Spleen (tissue), 11 donors: ENCODE results near the gene GNAT3. TPM values are rescaled to one million over a fixed set of nuclear protein-coding genes. Genes with fewer than 3 reads are reported as not detected.

Source experiments
- DNase-seq: peaks from one replicate; pipeline ENCODE4 v3.0.0-alpha.2; 2020
- H3K27ac ChIP-seq, 8 donors: fragments of 200-600 bp; sonication (generic) in 7 of 8; 1 replicate in 4 of 8; 2 replicates in 4 of 8; pipeline versions ENCODE4 v1.5.0 to v1.8.0; 2016 to 2021; ENCODE audit warnings: inconsistent platforms in 4 of 8, mild to moderate bottlenecking in 4 of 8, moderate library complexity in 1 of 8
- H3K27me3 ChIP-seq, 7 donors: fragments of 200-600 bp; sonication (generic) in 6 of 7; replicated peaks in 1 of 7; 1 replicate in 4 of 7; 2 replicates in 3 of 7; pipeline versions ENCODE4 v1.5.0 to v1.8.0; 2016 to 2021; ENCODE audit warnings: inconsistent platforms in 3 of 7, mild to moderate bottlenecking in 1 of 7
- H3K36me3 ChIP-seq, 6 donors: fragments of 200-600 bp; sonication (generic) in 5 of 6; 1 replicate in 4 of 6; 2 replicates in 2 of 6; pipeline versions ENCODE4 v1.5.0 to v1.8.0; 2016 to 2021; ENCODE audit warnings: inconsistent platforms in 2 of 6
- H3K4me1 ChIP-seq, 6 donors: fragments of 200-600 bp; sonication (generic) in 5 of 6; 1 replicate in 3 of 6; 2 replicates in 3 of 6; pipeline versions ENCODE4 v1.5.0 to v1.8.0; 2016 to 2021; ENCODE audit warnings: inconsistent platforms in 3 of 6
- H3K4me3 ChIP-seq, 8 donors: fragments of 200-600 bp; sonication (generic) in 7 of 8; 1 replicate in 4 of 8; 2 replicates in 4 of 8; pipeline versions ENCODE4 v1.5.0 to v1.8.0; 2016 to 2021; ENCODE audit warnings: inconsistent platforms in 4 of 8, mild to moderate bottlenecking in 4 of 8, moderate library complexity in 2 of 8
- H3K9me3 ChIP-seq, 8 donors: fragments of 200-600 bp; sonication (generic) in 7 of 8; 1 replicate in 4 of 8; 2 replicates in 4 of 8; pipeline versions ENCODE4 v1.5.0 to v1.8.0; 2016 to 2021; ENCODE audit warnings: inconsistent platforms in 4 of 8
- POLR2A ChIP-seq, 3 donors: fragments of 450-650 bp; IDR thresholded peaks; one replicate each; pipeline ENCODE4 v1.5.1; 2017; ENCODE audit warnings: antibody characterized with exemption in 3 of 3, mild to moderate bottlenecking in 1 of 3
- POLR2AphosphoS5 ChIP-seq, 3 donors: sonication (generic); formaldehyde crosslinking; IDR thresholded peaks; one replicate each; pipeline ENCODE4 v1.5.1; 2017; ENCODE audit warnings: antibody characterized with exemption in 3 of 3
- WGBS, 5 donors: extraction: QIAGEN DNeasy Blood & Tissue Kit in 3 of 5; methylation state at CpG; one replicate each; pipeline versions ENCODE4 v1.1.5 to v1.1.7; 2013 to 2018; 5-methylcytosine and 5-hydroxymethylcytosine counted together
- intact Hi-C: fragments of 100-400 bp; cut with DNase I; formaldehyde crosslinking; loops from one replicate; pipeline ENCODE4 v1.15.0; 2023; ENCODE audit warnings: low total_unique reads
- polyA plus RNA-seq, 3 donors: library from polyadenylated mRNA; stranded (reverse); fragments of 200-250 nt; gene quantifications; one replicate each; pipeline ENCODE4 v1.2.1, GENCODE V29; 2013
- total RNA-seq, 7 donors: library from RNA; depleted of rRNA in 3 of 7; stranded (reverse); fragments of >200 nt in 3 of 7; fragmentation: NEBNext Ultra II Directional in 4 of 7; extraction: Animal tissue kit (Norgen Biotek cat#: 25700) in 4 of 7; gene quantifications; one replicate each; pipeline versions ENCODE4 v1.1.0 to v1.2.1, GENCODE V29; 2016 to 2021
- TF ChIP-seq, protein P1 (sequence below), 11 experiments: fragments of 200-600 bp in 7 of 11; fragments of 450-650 bp in 4 of 11; sonication (generic) in 4 of 11; IDR thresholded peaks in 8 of 11; conservative IDR thresholded peaks in 3 of 11; 1 replicate in 7 of 11; 2 replicates in 4 of 11; pipeline versions ENCODE4 v1.4.0 to v1.8.0; 2016 to 2021; ENCODE audit warnings: antibody characterized with exemption in 11 of 11, inconsistent platforms in 4 of 11, mild to moderate bottlenecking in 1 of 11
- donor health status: healthy with polysubstance abuse.
- donor health status: DM: no; HTN: no; CAD: no; lungs with moderate emphysema.
- donor health status: DM: no; HTN: no; CAD: no.
- donor health status: Bipolar disorder and iron deficiency.
- donor health status: healthy.
- donor health status: DM: no; HTN: no; CAD: no.
- donor health status: DM: yes; HTN: yes; CAD: no.

The GNAT3 gene
- total and polyA plus RNA-seq, 10 donors, result not detected

DNA sequence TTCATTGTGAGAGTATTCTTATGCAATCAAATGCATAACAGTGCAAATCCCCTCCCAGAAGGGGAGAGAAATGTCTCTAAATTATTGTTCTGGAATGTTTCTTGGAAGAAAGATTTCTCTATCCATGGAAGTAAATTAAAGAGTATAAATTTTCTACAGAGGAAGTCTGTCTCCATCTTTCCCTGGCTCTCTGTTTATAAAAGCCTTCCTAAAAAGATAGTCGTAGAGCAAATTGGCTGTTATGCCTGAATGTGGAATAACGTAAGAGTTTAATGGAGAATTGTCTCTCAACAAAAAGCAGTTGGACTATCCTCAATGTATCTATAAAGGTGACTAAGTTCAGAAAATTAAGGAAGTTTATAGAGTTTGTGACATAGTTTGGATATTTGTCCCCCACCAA lies 76.3 kb downstream of the GNAT3 start:
- Histone ChIP-seq H3K27me3 (no peaks in the 10 kb centered on the region), H3K9me3 (peaks cover 0 to 7% (median 0%) of the 10 kb centered on the region in 8 donors), H3K36me3 (no peaks in the 10 kb centered on the region), H3K4me1 (peaks cover 0 to 9% (median 3%) of the 10 kb centered on the region in 6 donors), H3K4me3 (no peak overlapping the region), H3K27ac (no peak overlapping the region)
- TF ChIP-seq POLR2AphosphoS5 (IDR thresholded peaks at IDR 0.05) (no peak), POLR2A (IDR thresholded peaks at IDR 0.05) (no peak)
- TF ChIP-seq, protein P1, sequence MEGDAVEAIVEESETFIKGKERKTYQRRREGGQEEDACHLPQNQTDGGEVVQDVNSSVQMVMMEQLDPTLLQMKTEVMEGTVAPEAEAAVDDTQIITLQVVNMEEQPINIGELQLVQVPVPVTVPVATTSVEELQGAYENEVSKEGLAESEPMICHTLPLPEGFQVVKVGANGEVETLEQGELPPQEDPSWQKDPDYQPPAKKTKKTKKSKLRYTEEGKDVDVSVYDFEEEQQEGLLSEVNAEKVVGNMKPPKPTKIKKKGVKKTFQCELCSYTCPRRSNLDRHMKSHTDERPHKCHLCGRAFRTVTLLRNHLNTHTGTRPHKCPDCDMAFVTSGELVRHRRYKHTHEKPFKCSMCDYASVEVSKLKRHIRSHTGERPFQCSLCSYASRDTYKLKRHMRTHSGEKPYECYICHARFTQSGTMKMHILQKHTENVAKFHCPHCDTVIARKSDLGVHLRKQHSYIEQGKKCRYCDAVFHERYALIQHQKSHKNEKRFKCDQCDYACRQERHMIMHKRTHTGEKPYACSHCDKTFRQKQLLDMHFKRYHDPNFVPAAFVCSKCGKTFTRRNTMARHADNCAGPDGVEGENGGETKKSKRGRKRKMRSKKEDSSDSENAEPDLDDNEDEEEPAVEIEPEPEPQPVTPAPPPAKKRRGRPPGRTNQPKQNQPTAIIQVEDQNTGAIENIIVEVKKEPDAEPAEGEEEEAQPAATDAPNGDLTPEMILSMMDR (IDR thresholded peaks at IDR 0.05 in 8 of 11, conservative IDR thresholded peaks at IDR 0.05 in 3 of 11), result no peak
- WGBS, 5 donors, result 91 to 98% (median 94%) methylated on average over 2 of the region's 2 CpGs
- DNase-seq, result no peak
- intact Hi-C loops, result loop anchor here (10.0 kb wide), 1 partner anchor 239 kb away; no protein-coding TSS in a partner anchor

DNA sequence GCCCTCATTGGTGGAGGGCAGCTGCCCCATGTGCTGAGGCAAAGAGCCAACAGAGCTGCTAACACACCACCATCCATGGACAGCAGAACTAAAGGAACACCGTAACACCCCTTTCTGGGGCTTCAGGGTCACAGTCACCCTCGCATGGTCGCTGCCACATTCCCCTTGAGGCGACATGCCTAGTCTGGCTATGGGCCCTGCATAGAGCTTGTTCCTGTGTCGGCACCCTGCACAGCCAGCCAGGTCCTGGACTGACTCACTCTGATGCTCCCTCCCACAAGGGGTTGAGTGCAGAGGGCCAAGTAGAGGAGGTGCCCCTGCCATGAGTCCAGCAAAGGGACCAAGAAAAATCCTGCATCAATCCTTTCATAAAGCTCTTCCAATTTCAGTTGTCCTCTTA lies 77.8 kb downstream of the GNAT3 start:
- Histone ChIP-seq H3K36me3 (no peaks in the 10 kb centered on the region), H3K4me1 (no peaks in the 10 kb centered on the region), H3K4me3 (no peak overlapping the region), H3K27ac (no peak overlapping the region), H3K27me3 (no peaks in the 10 kb centered on the region), H3K9me3 (peaks cover 0 to 7% (median 0%) of the 10 kb centered on the region in 8 donors)
- 81 to 98% (median 97%) methylated on average over 5 of the region's 5 CpGs for WGBS, 5 donors
- intact Hi-C loops, result loop anchor here (10.0 kb wide), 1 partner anchor 241 kb away; no protein-coding TSS in a partner anchor
- no peak for TF ChIP-seq POLR2AphosphoS5 (IDR thresholded peaks at IDR 0.05)
- TF ChIP-seq, protein P1 (IDR thresholded peaks at IDR 0.05 in 8 of 11, conservative IDR thresholded peaks at IDR 0.05 in 3 of 11), result no peak
- TF ChIP-seq POLR2A (IDR thresholded peaks at IDR 0.05), result no peak
- no peak for DNase-seq

DNA sequence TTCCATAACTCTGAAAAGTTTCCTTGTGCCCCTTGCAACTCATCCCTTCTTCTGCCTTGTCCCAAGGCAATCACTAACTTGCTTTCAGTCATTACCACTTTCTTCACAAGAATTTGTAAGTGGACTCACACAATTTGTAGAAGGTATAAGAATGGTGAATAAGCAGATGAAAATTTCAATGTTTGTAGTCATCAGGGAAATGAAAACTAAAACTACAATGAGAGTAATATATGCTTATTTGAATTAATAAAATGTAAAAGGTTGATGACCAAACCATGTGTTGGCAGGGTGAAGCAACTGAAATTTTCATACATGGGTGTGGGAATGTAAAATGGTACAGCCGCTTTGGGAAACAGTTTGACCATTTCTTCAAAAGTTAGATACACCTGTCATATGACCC lies 79.7 kb downstream of the GNAT3 start:
- H3K4me1 ChIP-seq, result peaks cover 0 to 5% (median 0%) of the 10 kb centered on the region in 6 donors
- no peak for TF ChIP-seq POLR2A (IDR thresholded peaks at IDR 0.05)
- TF ChIP-seq, protein P1 (IDR thresholded peaks at IDR 0.05 in 8 of 11, conservative IDR thresholded peaks at IDR 0.05 in 3 of 11), result no peak
- no peak for TF ChIP-seq POLR2AphosphoS5 (IDR thresholded peaks at IDR 0.05)
- no peak overlapping the region for H3K4me3 ChIP-seq
- H3K9me3 ChIP-seq, result peaks cover 0 to 7% (median 0%) of the 10 kb centered on the region in 8 donors
- intact Hi-C loops, result loop anchor here (10.0 kb wide), 1 partner anchor 243 kb away; no protein-coding TSS in a partner anchor
- no peaks in the 10 kb centered on the region for H3K27me3 ChIP-seq
- no peaks in the 10 kb centered on the region for H3K36me3 ChIP-seq
- no peak for DNase-seq
- no peak overlapping the region for H3K27ac ChIP-seq
- WGBS, 5 donors, result 100% methylated on average over 1 of the region's 1 CpG; no CpG with 5 or more reads in 3 of the 5 donors

DNA sequence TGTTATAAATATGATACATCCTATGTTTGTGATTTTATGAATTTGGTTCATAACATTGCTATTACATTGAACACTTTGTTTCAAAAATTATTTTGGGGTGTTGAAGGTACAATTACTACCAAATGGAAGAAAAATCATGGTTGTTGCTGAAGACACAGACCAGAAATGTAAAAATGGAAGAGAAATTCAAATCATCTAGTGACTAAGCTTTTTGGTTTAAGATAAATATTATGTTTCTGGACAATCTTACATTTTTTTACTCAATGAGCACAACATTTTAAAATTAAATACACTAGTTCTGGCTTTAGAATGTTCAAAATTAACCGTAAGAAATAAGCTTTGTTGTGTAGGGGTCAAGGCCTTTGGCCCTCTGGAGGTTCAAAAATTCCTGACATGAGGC lies 82.7 kb downstream of the GNAT3 start:
- Histone ChIP-seq H3K9me3 (no peaks in the 10 kb centered on the region), H3K4me3 (no peak overlapping the region), H3K27me3 (no peaks in the 10 kb centered on the region), H3K27ac (no peak overlapping the region), H3K36me3 (no peaks in the 10 kb centered on the region), H3K4me1 (peaks cover 0 to 5% (median 0%) of the 10 kb centered on the region in 6 donors)
- no peak for DNase-seq
- TF ChIP-seq POLR2A (IDR thresholded peaks at IDR 0.05) (no peak), POLR2AphosphoS5 (IDR thresholded peaks at IDR 0.05) (no peak)
- TF ChIP-seq, protein P1 (IDR thresholded peaks at IDR 0.05 in 8 of 11, conservative IDR thresholded peaks at IDR 0.05 in 3 of 11), result no peak
- WGBS, 5 donors, result 67 to 79% (median 77%) methylated on average over 1 of the region's 1 CpG
- intact Hi-C loops, result no loop called here
